ENCODE results near the gene PTPRG. TPM values are rescaled to one million over a fixed set of nuclear protein-coding genes. Genes with fewer than 3 reads are reported as not detected.

PTPRG gene
- total RNA-seq, 1 experiment from 2014 or later = 0.74 TPM

DNA sequence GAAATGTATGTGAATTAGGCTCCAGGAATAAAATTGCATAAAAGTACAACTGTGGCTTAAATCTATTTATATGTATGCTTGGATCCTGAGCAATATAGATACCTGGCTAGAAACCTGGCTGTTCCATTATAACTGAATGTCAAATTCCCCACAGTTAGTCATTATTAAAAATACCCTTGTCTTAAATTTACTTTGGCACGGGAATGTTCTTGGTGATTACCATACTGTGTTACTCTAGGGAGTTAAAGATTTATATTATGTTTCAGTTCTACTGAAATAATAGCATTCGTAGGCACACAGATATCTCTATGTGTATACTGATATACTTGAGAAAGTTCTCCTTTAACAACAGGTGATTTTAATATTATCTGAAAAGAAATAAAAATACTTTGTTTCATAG is 394.1 kb downstream of the PTPRG start:
- intact Hi-C loops (cut with micrococcal nuclease; ENCODE audit: unreplicated experiment) = no loop called here
- no peak for ATAC-seq

DNA sequence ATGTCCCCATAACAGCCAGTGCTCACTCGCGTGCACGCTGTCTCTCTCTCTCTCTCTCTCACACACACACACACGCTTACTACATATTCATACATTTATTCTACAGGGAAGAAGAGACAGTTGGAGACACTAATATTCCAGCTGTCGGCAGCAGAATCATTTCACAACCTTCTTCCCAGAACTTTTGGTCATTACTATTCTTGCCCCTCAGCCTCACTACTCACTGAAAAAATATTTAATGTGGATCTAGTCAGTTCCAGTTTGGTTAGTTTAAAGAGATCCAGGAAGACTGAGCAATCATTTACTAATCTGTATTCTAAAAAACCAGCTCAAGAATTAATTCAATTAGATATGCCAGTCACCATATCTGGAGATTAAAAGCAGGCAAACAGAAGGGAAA is 394.9 kb downstream of the PTPRG start:
- CTCF ChIA-PET = no interaction called here
- Histone ChIP-seq H3K4me3 (ENCODE audit: low read depth in 2 of 2, low read length in 2 of 2) (no peak overlapping the region), H3K9me3 (ENCODE audit: control insufficient read depth, insufficient read depth, low read depth, low read length) (no peaks in the 10 kb centered on the region), H3K4me1 (ENCODE audit: control insufficient read depth, insufficient read depth, low read length) (no peaks in the 10 kb centered on the region), H3K27me3 (ENCODE audit: control insufficient read depth, insufficient read depth, low read length) (no peaks in the 10 kb centered on the region), H3K27ac (ENCODE audit: low read length) (no peak overlapping the region), H3K36me3 (ENCODE audit: control insufficient read depth, insufficient read depth, low read length) (no peaks in the 10 kb centered on the region)
- intact Hi-C loops (cut with micrococcal nuclease; ENCODE audit: unreplicated experiment) = no loop called here
- ATAC-seq (no peak), DNase-seq (ENCODE audit: low read depth, low spot score) (no peak)
- TF ChIP-seq, protein P1, sequence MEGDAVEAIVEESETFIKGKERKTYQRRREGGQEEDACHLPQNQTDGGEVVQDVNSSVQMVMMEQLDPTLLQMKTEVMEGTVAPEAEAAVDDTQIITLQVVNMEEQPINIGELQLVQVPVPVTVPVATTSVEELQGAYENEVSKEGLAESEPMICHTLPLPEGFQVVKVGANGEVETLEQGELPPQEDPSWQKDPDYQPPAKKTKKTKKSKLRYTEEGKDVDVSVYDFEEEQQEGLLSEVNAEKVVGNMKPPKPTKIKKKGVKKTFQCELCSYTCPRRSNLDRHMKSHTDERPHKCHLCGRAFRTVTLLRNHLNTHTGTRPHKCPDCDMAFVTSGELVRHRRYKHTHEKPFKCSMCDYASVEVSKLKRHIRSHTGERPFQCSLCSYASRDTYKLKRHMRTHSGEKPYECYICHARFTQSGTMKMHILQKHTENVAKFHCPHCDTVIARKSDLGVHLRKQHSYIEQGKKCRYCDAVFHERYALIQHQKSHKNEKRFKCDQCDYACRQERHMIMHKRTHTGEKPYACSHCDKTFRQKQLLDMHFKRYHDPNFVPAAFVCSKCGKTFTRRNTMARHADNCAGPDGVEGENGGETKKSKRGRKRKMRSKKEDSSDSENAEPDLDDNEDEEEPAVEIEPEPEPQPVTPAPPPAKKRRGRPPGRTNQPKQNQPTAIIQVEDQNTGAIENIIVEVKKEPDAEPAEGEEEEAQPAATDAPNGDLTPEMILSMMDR (IDR thresholded peaks at IDR 0.05) = no peak
- TF ChIP-seq TCF7L2 (IDR thresholded peaks at IDR 0.05; ENCODE audit: low read depth, low read length) = no peak
- no peak for TF ChIP-seq SIN3A (IDR thresholded peaks at IDR 0.05; ENCODE audit: borderline replicate concordance, insufficient read depth, low read depth, low read length)
- TF ChIP-seq POLR2AphosphoS5 (IDR thresholded peaks at IDR 0.05; ENCODE audit: low read depth, low read length) = no peak
- TF ChIP-seq, protein P2, sequence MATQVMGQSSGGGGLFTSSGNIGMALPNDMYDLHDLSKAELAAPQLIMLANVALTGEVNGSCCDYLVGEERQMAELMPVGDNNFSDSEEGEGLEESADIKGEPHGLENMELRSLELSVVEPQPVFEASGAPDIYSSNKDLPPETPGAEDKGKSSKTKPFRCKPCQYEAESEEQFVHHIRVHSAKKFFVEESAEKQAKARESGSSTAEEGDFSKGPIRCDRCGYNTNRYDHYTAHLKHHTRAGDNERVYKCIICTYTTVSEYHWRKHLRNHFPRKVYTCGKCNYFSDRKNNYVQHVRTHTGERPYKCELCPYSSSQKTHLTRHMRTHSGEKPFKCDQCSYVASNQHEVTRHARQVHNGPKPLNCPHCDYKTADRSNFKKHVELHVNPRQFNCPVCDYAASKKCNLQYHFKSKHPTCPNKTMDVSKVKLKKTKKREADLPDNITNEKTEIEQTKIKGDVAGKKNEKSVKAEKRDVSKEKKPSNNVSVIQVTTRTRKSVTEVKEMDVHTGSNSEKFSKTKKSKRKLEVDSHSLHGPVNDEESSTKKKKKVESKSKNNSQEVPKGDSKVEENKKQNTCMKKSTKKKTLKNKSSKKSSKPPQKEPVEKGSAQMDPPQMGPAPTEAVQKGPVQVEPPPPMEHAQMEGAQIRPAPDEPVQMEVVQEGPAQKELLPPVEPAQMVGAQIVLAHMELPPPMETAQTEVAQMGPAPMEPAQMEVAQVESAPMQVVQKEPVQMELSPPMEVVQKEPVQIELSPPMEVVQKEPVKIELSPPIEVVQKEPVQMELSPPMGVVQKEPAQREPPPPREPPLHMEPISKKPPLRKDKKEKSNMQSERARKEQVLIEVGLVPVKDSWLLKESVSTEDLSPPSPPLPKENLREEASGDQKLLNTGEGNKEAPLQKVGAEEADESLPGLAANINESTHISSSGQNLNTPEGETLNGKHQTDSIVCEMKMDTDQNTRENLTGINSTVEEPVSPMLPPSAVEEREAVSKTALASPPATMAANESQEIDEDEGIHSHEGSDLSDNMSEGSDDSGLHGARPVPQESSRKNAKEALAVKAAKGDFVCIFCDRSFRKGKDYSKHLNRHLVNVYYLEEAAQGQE (IDR thresholded peaks at IDR 0.05; ENCODE audit: insufficient read depth in 1 of 2, low read depth in 2 of 2, low read length in 1 of 2) = no peak
- in situ Hi-C loops (cut with HindIII; ENCODE audit: low pct_unique_long_range_greater_than_20kb, low sequenced_read_pairs) = no loop called here
- no TSS peak for BruUV-seq (replicated peaks)
- POLR2A ChIA-PET = interaction anchor here (0.7 kb wide), 1 partner anchor 140 kb away, joined by 3 read pairs; no protein-coding TSS in a partner anchor

More for the DNA sequence above, 394.1 kb downstream of the PTPRG start:
- TF ChIP-seq SIN3A (IDR thresholded peaks at IDR 0.05; ENCODE audit: borderline replicate concordance, insufficient read depth, low read depth, low read length) (no peak), POLR2AphosphoS5 (IDR thresholded peaks at IDR 0.05; ENCODE audit: low read depth, low read length) (no peak), TCF7L2 (IDR thresholded peaks at IDR 0.05; ENCODE audit: low read depth, low read length) (no peak)
- TF ChIP-seq, protein P1 (IDR thresholded peaks at IDR 0.05) = no peak
- TF ChIP-seq, protein P2 (IDR thresholded peaks at IDR 0.05; ENCODE audit: insufficient read depth in 1 of 2, low read depth in 2 of 2, low read length in 1 of 2) = no peak
- H3K9me3 ChIP-seq (ENCODE audit: control insufficient read depth, insufficient read depth, low read depth, low read length) = no peaks in the 10 kb centered on the region
- in situ Hi-C loops (cut with HindIII; ENCODE audit: low pct_unique_long_range_greater_than_20kb, low sequenced_read_pairs) = no loop called here
- no peaks in the 10 kb centered on the region for H3K4me1 ChIP-seq (ENCODE audit: control insufficient read depth, insufficient read depth, low read length)
- H3K36me3 ChIP-seq (ENCODE audit: control insufficient read depth, insufficient read depth, low read length) = no peaks in the 10 kb centered on the region
- CTCF ChIA-PET = no interaction called here
- POLR2A ChIA-PET = no interaction called here
- no peak for DNase-seq (ENCODE audit: low read depth, low spot score)
- no peak overlapping the region for H3K4me3 ChIP-seq (ENCODE audit: low read depth in 2 of 2, low read length in 2 of 2)
- H3K27me3 ChIP-seq (ENCODE audit: control insufficient read depth, insufficient read depth, low read length) = no peaks in the 10 kb centered on the region
- no TSS peak for BruUV-seq (replicated peaks)
- H3K27ac ChIP-seq (ENCODE audit: low read length) = no peak overlapping the region

All from Panc1 (cell line).